HEK293 (cell line): ENCODE measurements around the gene FAM174B.

ENCODE experiments used
- CTCF ChIA-PET: fragments of 350-600 bp; formaldehyde crosslinking; extraction: SDS; loops from one replicate; lab custom pipeline; 2021; ENCODE audit warnings: antibody characterized with exemption; lab: Yijun Ruan, JAX
- POLR2A ChIA-PET: fragments of 300-600 bp; formaldehyde crosslinking; extraction: SDS; loops from one replicate; lab custom pipeline; 2020; ENCODE audit warnings: antibody characterized with exemption, inconsistent platforms; lab: Yijun Ruan, JAX
- H3K27ac ChIP-seq: fragments of 200-500 bp; sonication (Bioruptor generic); 2 replicates; pipeline ENCODE4 v1.5.1; 2014; ENCODE audit warnings: low read depth, low read length, control low read depth, inconsistent platforms; ENCODE audit errors: extremely low read depth
- H3K36me3 ChIP-seq, 2 experiments: fragments of 200-500 bp in 1 of 2; sonication (Bioruptor generic) in 1 of 2; 1 replicate in 1 of 2; 2 replicates in 1 of 2; pipeline ENCODE4 v1.5.1; 2014 to 2017; ENCODE audit warnings: inconsistent platforms in 2 of 2, low read length in 2 of 2; ENCODE audit not compliant: control insufficient read depth in 2 of 2, insufficient read depth in 1 of 2
- H3K4me1 ChIP-seq: fragments of 200-500 bp; sonication (Bioruptor generic); 2 replicates; pipeline ENCODE4 v1.5.1; 2014; ENCODE audit warnings: mild to moderate bottlenecking, low read length, inconsistent platforms; ENCODE audit not compliant: control insufficient read depth, insufficient read depth
- H3K4me3 ChIP-seq: 2 replicates; pipeline ENCODE4 v1.5.1; 2011; ENCODE audit warnings: low read depth, mild to moderate bottlenecking, control low read depth, low read length, moderate library complexity
- H3K9me3 ChIP-seq: fragments of 200-500 bp; sonication (Bioruptor generic); 2 replicates; pipeline ENCODE4 v1.5.1; 2014; ENCODE audit warnings: low read depth, low read length, inconsistent platforms; ENCODE audit not compliant: control insufficient read depth, insufficient read depth
- IKZF3 ChIP-seq: fragments of 450-650 bp; IDR thresholded peaks from 2 replicates; pipeline ENCODE4 v1.5.0; 2018; ENCODE audit warnings: missing biosample characterization, mild to moderate bottlenecking, missing genetic modification characterization, moderate library complexity
- KLF10 ChIP-seq: fragments of 450-650 bp; IDR thresholded peaks from 2 replicates; pipeline ENCODE4 v1.5.1; 2018; ENCODE audit warnings: missing biosample characterization, mild to moderate bottlenecking, missing genetic modification characterization
- KLF16 ChIP-seq: fragments of 450-650 bp; formaldehyde crosslinking; IDR thresholded peaks from 2 replicates; pipeline ENCODE4 v1.5.1; 2017; ENCODE audit warnings: missing biosample characterization, missing genetic modification characterization
- REPIN1 ChIP-seq: fragments of 450-650 bp; formaldehyde crosslinking; IDR thresholded peaks from 2 replicates; pipeline ENCODE4 v1.5.1; 2017; ENCODE audit warnings: missing biosample characterization, missing genetic modification characterization, low read depth
- SCRT1 ChIP-seq: fragments of 450-650 bp; formaldehyde crosslinking; IDR thresholded peaks from 2 replicates; pipeline ENCODE4 v1.5.1; 2016; ENCODE audit warnings: missing biosample characterization, missing genetic modification characterization, borderline replicate concordance
- SETDB1 ChIP-seq: IDR thresholded peaks from one replicate; pipeline ENCODE4 v1.6.1; 2017; ENCODE audit warnings: mild to moderate bottlenecking, low read length, moderate library complexity, mixed read lengths; ENCODE audit not compliant: insufficient read length
- TRIM28 ChIP-seq: IDR thresholded peaks from 2 replicates; pipeline ENCODE4 v1.6.1; 2011; ENCODE audit warnings: low read length, control low read depth, borderline replicate concordance
- YY2 ChIP-seq: fragments of 450-650 bp; formaldehyde crosslinking; IDR thresholded peaks from 2 replicates; pipeline ENCODE4 v1.5.1; 2016; ENCODE audit warnings: missing biosample characterization, missing genetic modification characterization
- ZFHX2 ChIP-seq: fragments of 450-650 bp; formaldehyde crosslinking; conservative IDR thresholded peaks from 2 replicates; pipeline ENCODE4 v1.5.1; 2016; ENCODE audit warnings: missing biosample characterization, missing genetic modification characterization
- ZIC2 ChIP-seq: fragments of 450-650 bp; formaldehyde crosslinking; IDR thresholded peaks from 2 replicates; pipeline ENCODE4 v1.5.1; 2016; ENCODE audit warnings: missing biosample characterization, missing genetic modification characterization
- ZNF16 ChIP-seq: fragments of 450-650 bp; formaldehyde crosslinking; IDR thresholded peaks from 2 replicates; pipeline ENCODE4 v1.5.1; 2016; ENCODE audit warnings: low read depth, missing biosample characterization, missing genetic modification characterization
- ZNF18 ChIP-seq: fragments of 450-650 bp; formaldehyde crosslinking; IDR thresholded peaks from 2 replicates; pipeline ENCODE4 v1.5.1; 2016; ENCODE audit warnings: missing biosample characterization, missing genetic modification characterization
- ZNF488 ChIP-seq: fragments of 450-650 bp; formaldehyde crosslinking; IDR thresholded peaks from 2 replicates; pipeline ENCODE4 v1.5.1; 2016; ENCODE audit warnings: missing biosample characterization, missing genetic modification characterization
- ZNF514 ChIP-seq: fragments of 450-650 bp; formaldehyde crosslinking; IDR thresholded peaks from 2 replicates; pipeline ENCODE4 v1.5.1; 2016; ENCODE audit warnings: missing biosample characterization, missing genetic modification characterization
- ZNF549 ChIP-seq: fragments of 450-650 bp; IDR thresholded peaks from 2 replicates; pipeline ENCODE4 v1.5.1; 2018; ENCODE audit warnings: missing biosample characterization, missing genetic modification characterization, mild to moderate bottlenecking, inconsistent platforms, moderate library complexity
- ZNF585B ChIP-seq: fragments of 450-650 bp; formaldehyde crosslinking; IDR thresholded peaks from 2 replicates; pipeline ENCODE4 v1.5.1; 2016; ENCODE audit warnings: missing biosample characterization, missing genetic modification characterization
- ZNF610 ChIP-seq: fragments of 450-650 bp; formaldehyde crosslinking; IDR thresholded peaks from 2 replicates; pipeline ENCODE4 v1.5.1; 2016; ENCODE audit warnings: missing biosample characterization, missing genetic modification characterization, borderline replicate concordance
- ZNF692 ChIP-seq: fragments of 450-650 bp; formaldehyde crosslinking; IDR thresholded peaks from 2 replicates; pipeline ENCODE4 v1.5.1; 2016; ENCODE audit warnings: missing biosample characterization, missing genetic modification characterization
- ZNF707 ChIP-seq: fragments of 450-650 bp; formaldehyde crosslinking; IDR thresholded peaks from 2 replicates; pipeline ENCODE4 v1.5.1; 2016; ENCODE audit warnings: missing biosample characterization, missing genetic modification characterization
- TF ChIP-seq, protein P1 (sequence below): fragments of 450-650 bp; formaldehyde crosslinking; IDR thresholded peaks from 2 replicates; pipeline ENCODE4 v1.5.1; 2016; ENCODE audit warnings: missing biosample characterization, missing genetic modification characterization, borderline replicate concordance
- TF ChIP-seq, protein P2 (sequence below): fragments of 450-650 bp; formaldehyde crosslinking; IDR thresholded peaks from 2 replicates; pipeline ENCODE4 v1.5.1; 2016; ENCODE audit warnings: missing biosample characterization, missing genetic modification characterization, low read depth

FAM174B gene

GRCh38 chr15:92583096-92584034 is 72.2 kb downstream of the FAM174B start:
- no peak for TF ChIP-seq KLF16
- peak; percentile 93 for TF ChIP-seq ZNF585B (tag by site-specific recombination)
- TF ChIP-seq, protein P1, sequence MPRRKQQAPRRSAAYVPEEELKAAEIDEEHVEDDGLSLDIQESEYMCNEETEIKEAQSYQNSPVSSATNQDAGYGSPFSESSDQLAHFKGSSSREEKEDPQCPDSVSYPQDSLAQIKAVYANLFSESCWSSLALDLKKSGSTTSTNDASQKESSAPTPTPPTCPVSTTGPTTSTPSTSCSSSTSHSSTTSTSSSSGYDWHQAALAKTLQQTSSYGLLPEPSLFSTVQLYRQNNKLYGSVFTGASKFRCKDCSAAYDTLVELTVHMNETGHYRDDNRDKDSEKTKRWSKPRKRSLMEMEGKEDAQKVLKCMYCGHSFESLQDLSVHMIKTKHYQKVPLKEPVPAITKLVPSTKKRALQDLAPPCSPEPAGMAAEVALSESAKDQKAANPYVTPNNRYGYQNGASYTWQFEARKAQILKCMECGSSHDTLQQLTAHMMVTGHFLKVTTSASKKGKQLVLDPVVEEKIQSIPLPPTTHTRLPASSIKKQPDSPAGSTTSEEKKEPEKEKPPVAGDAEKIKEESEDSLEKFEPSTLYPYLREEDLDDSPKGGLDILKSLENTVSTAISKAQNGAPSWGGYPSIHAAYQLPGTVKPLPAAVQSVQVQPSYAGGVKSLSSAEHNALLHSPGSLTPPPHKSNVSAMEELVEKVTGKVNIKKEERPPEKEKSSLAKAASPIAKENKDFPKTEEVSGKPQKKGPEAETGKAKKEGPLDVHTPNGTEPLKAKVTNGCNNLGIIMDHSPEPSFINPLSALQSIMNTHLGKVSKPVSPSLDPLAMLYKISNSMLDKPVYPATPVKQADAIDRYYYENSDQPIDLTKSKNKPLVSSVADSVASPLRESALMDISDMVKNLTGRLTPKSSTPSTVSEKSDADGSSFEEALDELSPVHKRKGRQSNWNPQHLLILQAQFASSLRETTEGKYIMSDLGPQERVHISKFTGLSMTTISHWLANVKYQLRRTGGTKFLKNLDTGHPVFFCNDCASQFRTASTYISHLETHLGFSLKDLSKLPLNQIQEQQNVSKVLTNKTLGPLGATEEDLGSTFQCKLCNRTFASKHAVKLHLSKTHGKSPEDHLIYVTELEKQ (tag by site-specific recombination): no peak
- peak; percentile 48 for TF ChIP-seq SETDB1
- TF ChIP-seq TRIM28: peak; percentile 52; the same call in 1 of the 2 replicates
- TF ChIP-seq YY2: no peak
- CTCF ChIA-PET: no interaction called here
- POLR2A ChIA-PET: no interaction called here

GRCh38 chr15:92582206-92582605 is 73.4 kb downstream of the FAM174B start:
- H3K4me3 ChIP-seq: no peak overlapping the region
- H3K27ac ChIP-seq: no peak overlapping the region
- ChIA-PET CTCF (no interaction called here), POLR2A (no interaction called here)
- H3K9me3 ChIP-seq: no peaks in the 10 kb centered on the region
- TF ChIP-seq ZNF514: no peak
- TF ChIP-seq REPIN1 (tag by site-specific recombination): no peak
- TF ChIP-seq KLF16: no peak
- no peak for TF ChIP-seq ZNF610 (tag by site-specific recombination)
- TF ChIP-seq ZNF707: no peak
- no peak for TF ChIP-seq IKZF3
- no peak for TF ChIP-seq SCRT1 (tag by site-specific recombination)
- TF ChIP-seq ZIC2 (tag by site-specific recombination): no peak
- TF ChIP-seq ZNF18: no peak
- TF ChIP-seq, all 188 proteins: peak for 0
- Histone ChIP-seq H3K36me3 (no peaks in the 10 kb centered on the region), H3K4me1 (no peaks in the 10 kb centered on the region)

More at GRCh38 chr15:92583096-92584034, 72.2 kb downstream of the FAM174B start:
- no peaks in the 10 kb centered on the region for H3K36me3 ChIP-seq
- H3K27ac ChIP-seq: no peak overlapping the region
- no peaks in the 10 kb centered on the region for H3K9me3 ChIP-seq
- H3K4me1 ChIP-seq: no peaks in the 10 kb centered on the region
- H3K4me3 ChIP-seq: no peak overlapping the region

GRCh38 chr15:92580933-92581445 is 74.6 kb downstream of the FAM174B start:
- no peak overlapping the region for H3K27ac ChIP-seq
- H3K9me3 ChIP-seq: no peaks in the 10 kb centered on the region
- no peaks in the 10 kb centered on the region for H3K36me3 ChIP-seq
- ChIA-PET CTCF (interaction anchor here (0.6 to 0.7 kb wide), 2 partner anchors 1062 to 1251 kb away, joined by 3 read pairs; no protein-coding TSS in a partner anchor), POLR2A (no interaction called here)
- no peaks in the 10 kb centered on the region for H3K4me1 ChIP-seq
- no peak overlapping the region for H3K4me3 ChIP-seq
- no peak for TF ChIP-seq KLF10 (tag by site-specific recombination)
- no peak for TF ChIP-seq ZFHX2 (tag by site-specific recombination)
- TF ChIP-seq ZNF549 (tag by site-specific recombination): no peak
- no peak for TF ChIP-seq ZNF514
- TF ChIP-seq ZNF488 (tag by site-specific recombination): no peak
- no peak for TF ChIP-seq ZNF692 (tag by site-specific recombination)
- TF ChIP-seq, protein P2, sequence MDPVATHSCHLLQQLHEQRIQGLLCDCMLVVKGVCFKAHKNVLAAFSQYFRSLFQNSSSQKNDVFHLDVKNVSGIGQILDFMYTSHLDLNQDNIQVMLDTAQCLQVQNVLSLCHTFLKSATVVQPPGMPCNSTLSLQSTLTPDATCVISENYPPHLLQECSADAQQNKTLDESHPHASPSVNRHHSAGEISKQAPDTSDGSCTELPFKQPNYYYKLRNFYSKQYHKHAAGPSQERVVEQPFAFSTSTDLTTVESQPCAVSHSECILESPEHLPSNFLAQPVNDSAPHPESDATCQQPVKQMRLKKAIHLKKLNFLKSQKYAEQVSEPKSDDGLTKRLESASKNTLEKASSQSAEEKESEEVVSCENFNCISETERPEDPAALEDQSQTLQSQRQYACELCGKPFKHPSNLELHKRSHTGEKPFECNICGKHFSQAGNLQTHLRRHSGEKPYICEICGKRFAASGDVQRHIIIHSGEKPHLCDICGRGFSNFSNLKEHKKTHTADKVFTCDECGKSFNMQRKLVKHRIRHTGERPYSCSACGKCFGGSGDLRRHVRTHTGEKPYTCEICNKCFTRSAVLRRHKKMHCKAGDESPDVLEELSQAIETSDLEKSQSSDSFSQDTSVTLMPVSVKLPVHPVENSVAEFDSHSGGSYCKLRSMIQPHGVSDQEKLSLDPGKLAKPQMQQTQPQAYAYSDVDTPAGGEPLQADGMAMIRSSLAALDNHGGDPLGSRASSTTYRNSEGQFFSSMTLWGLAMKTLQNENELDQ (tag by site-specific recombination): no peak
- TF ChIP-seq ZNF16: no peak
